DOHH2 (cell line): ENCODE measurements around the gene TMEM141.
"Not testable (repeated sequence)": the region's sequence is repeated elsewhere in the genome, so short reads cannot be mapped to it uniquely, and the experiment has no call there.

Experiments used
- H3F3A ChIP-seq: fragments of 200-600 bp; sonication (generic), shearing (Covaris generic); 2 replicates; pipeline ENCODE4 v1.6.0; 2016; ENCODE audit warnings: antibody characterized with exemption, mild to moderate bottlenecking; ENCODE audit not compliant: control insufficient read depth, insufficient read depth
- H3K27ac ChIP-seq: fragments of 200-600 bp; sonication (generic); 2 replicates; pipeline ENCODE4 v1.5.1; 2014; ENCODE audit warnings: low read depth, mild to moderate bottlenecking, low read length, moderate library complexity
- H3K27me3 ChIP-seq: fragments of 200-600 bp; sonication (generic); 2 replicates; pipeline ENCODE4 v1.6.1; 2014; ENCODE audit warnings: mild to moderate bottlenecking, low read length, mixed read lengths; ENCODE audit not compliant: control insufficient read depth
- H3K36me3 ChIP-seq: fragments of 200-600 bp; sonication (generic); 2 replicates; pipeline ENCODE4 v1.6.1; 2014; ENCODE audit warnings: mild to moderate bottlenecking, low read length, moderate library complexity, mixed read lengths; ENCODE audit not compliant: control insufficient read depth
- H3K4me1 ChIP-seq: fragments of 200-600 bp; sonication (generic); 2 replicates; pipeline ENCODE4 v1.6.1; 2014; ENCODE audit warnings: mild to moderate bottlenecking, low read length, mixed read lengths; ENCODE audit not compliant: control insufficient read depth
- H3K4me2 ChIP-seq: fragments of 200-600 bp; sonication (generic); 2 replicates; pipeline ENCODE4 v1.6.0; 2014; ENCODE audit warnings: mild to moderate bottlenecking, low read length, moderate library complexity
- H3K4me3 ChIP-seq: fragments of 200-600 bp; sonication (generic); 2 replicates; pipeline ENCODE4 v1.5.1; 2014; ENCODE audit warnings: mild to moderate bottlenecking, low read length, mixed read lengths
- H3K79me2 ChIP-seq: fragments of 200-600 bp; sonication (generic); 2 replicates; pipeline ENCODE4 v1.6.1; 2014; ENCODE audit warnings: mild to moderate bottlenecking, low read length, mixed read lengths; ENCODE audit not compliant: control insufficient read depth
- H3K9me2 ChIP-seq: fragments of 200-600 bp; sonication (generic); replicated peaks from 2 replicates; pipeline ENCODE4 v1.6.1; 2014; ENCODE audit warnings: mild to moderate bottlenecking, low read length, mixed read lengths; ENCODE audit not compliant: control insufficient read depth
- H3K9me3 ChIP-seq: fragments of 200-600 bp; sonication (generic); 2 replicates; pipeline ENCODE4 v1.6.1; 2014; ENCODE audit warnings: antibody characterized with exemption, low read length, mixed read lengths; ENCODE audit not compliant: control insufficient read depth, insufficient read depth
- H4K20me1 ChIP-seq: fragments of 200-600 bp; sonication (generic); 2 replicates; pipeline ENCODE4 v1.6.0; 2014; ENCODE audit warnings: low read depth, mild to moderate bottlenecking, antibody characterized with exemption, low read length, moderate library complexity; ENCODE audit not compliant: control insufficient read depth, insufficient read depth
- CTCF ChIP-seq: fragments of 200-600 bp; sonication (generic); IDR thresholded peaks from one replicate; pipeline ENCODE4 v1.5.1; 2014; ENCODE audit warnings: antibody characterized with exemption, mild to moderate bottlenecking, low read depth, low read length; ENCODE audit not compliant: poor library complexity, severe bottlenecking
- EZH2phosphoT487 ChIP-seq: fragments of 200-600 bp; sonication (generic); IDR thresholded peaks from 2 replicates; pipeline ENCODE4 v1.6.1; 2017; ENCODE audit warnings: borderline replicate concordance, mild to moderate bottlenecking, antibody characterized with exemption, low read length, moderate library complexity, mixed read lengths

Gene TMEM141

DNA sequence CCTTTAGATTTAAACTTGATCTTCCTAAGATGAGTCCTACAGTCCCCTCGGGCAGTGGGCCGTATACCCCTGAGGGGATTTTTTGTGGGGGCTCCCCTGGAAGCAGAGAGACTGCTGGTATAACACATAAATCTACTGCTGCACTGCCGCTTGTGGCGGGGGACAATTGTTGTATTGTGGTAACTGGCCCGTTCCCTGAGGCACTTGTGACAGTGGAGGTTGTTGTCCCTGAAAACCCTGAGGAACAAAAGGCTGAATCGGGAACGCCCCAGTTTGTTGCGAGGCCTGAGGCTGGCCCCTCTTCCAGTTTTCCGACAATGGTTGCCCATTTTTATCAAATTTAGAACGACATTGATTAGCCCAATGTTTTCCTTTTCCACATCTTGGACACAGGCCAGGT, 4.7 kb upstream of the TMEM141 start:
- TF ChIP-seq CTCF (no peak), EZH2phosphoT487 (no peak)
- H3K36me3 ChIP-seq = no peaks in the 10 kb centered on the region
- no peak overlapping the region for H3K4me3 ChIP-seq
- peaks cover 14% of the 10 kb centered on the region for H3K4me1 ChIP-seq
- H3K79me2 ChIP-seq = peaks cover 2% of the 10 kb centered on the region; the same call in 1 of the 2 replicates
- no peak overlapping the region for H3K27ac ChIP-seq
- H3K9me3 ChIP-seq = no peaks in the 10 kb centered on the region
- H4K20me1 ChIP-seq = no peaks in the 10 kb centered on the region
- peaks cover 19% of the 10 kb centered on the region for H3K27me3 ChIP-seq
- H3K4me2 ChIP-seq = no peak overlapping the region
- no peaks in the 10 kb centered on the region for H3F3A ChIP-seq
- H3K9me2 ChIP-seq = no peaks in the 10 kb centered on the region

GRCh38 chr9:136786983-136787382, 4.2 kb upstream of the TMEM141 start:
- H4K20me1 ChIP-seq, H3K9me2 ChIP-seq, H3F3A ChIP-seq, H3K27ac ChIP-seq, H3K79me2 ChIP-seq, H3K36me3 ChIP-seq, H3K9me3 ChIP-seq, H3K4me3 ChIP-seq, H3K4me2 ChIP-seq: not testable (repeated sequence)
- Histone ChIP-seq H3K4me1 (peaks cover 19% of the 10 kb centered on the region), H3K27me3 (peaks cover 19% of the 10 kb centered on the region)

- Histone ChIP-seq H3F3A (no peaks in the 10 kb centered on the region), H3K4me3 (no peak overlapping the region), H3K9me3 (no peaks in the 10 kb centered on the region), H3K79me2 (peaks cover 3% of the 10 kb centered on the region; the same call in 1 of the 2 replicates), H3K27me3 (peaks cover 19% of the 10 kb centered on the region), H3K36me3 (peaks cover 5% of the 10 kb centered on the region; the same call in 1 of the 2 replicates), H3K27ac (no peak overlapping the region), H3K4me2 (no peak overlapping the region), H3K4me1 (peaks cover 24% of the 10 kb centered on the region), H3K9me2 (no peaks in the 10 kb centered on the region), H4K20me1 (no peaks in the 10 kb centered on the region)
- TF ChIP-seq EZH2phosphoT487 = no peak
- TF ChIP-seq CTCF = peak; percentile 81
These were observed 3.3 kb upstream of the TMEM141 start for GRCh38 chr9:136787690-136788400.

- not testable (repeated sequence) for H3K4me2 ChIP-seq, H3K4me3 ChIP-seq, H3K27ac ChIP-seq
These were observed 2.3 kb upstream of the TMEM141 start for GRCh38 chr9:136788644-136789522.

More at GRCh38 chr9:136788644-136789522, 2.3 kb upstream of the TMEM141 start:
- H3K9me3 ChIP-seq, H3K9me2 ChIP-seq, H3F3A ChIP-seq, H3K36me3 ChIP-seq, H4K20me1 ChIP-seq, H3K79me2 ChIP-seq: not testable (repeated sequence)
- peaks cover 24% of the 10 kb centered on the region for H3K4me1 ChIP-seq
- H3K27me3 ChIP-seq = peaks cover 19% of the 10 kb centered on the region
